GM13976 (cell line): Measurements from ENCODE around the gene ESPNL.

Experiments used
- DNase-seq: peaks from one replicate; pipeline ENCODE4 v3.0.0; 2012; ENCODE audit warnings: low spot score
- in situ Hi-C: fragments of 300-500 bp; cut with MboI; formaldehyde crosslinking; loops from one replicate; pipeline ENCODE4 v1.12.0; 2022; ENCODE audit warnings: low sequenced_read_pairs, mixed read lengths, inconsistent platforms; ENCODE audit not compliant: unreplicated experiment
- TF ChIP-seq, protein P1 (sequence below): IDR thresholded peaks from 2 replicates; pipeline ENCODE4 v1.5.1; 2012; ENCODE audit warnings: borderline replicate concordance, mild to moderate bottlenecking; ENCODE audit not compliant: insufficient read depth; ENCODE audit errors: extremely low read depth, missing control alignments, control extremely low read depth

ESPNL gene

DNA sequence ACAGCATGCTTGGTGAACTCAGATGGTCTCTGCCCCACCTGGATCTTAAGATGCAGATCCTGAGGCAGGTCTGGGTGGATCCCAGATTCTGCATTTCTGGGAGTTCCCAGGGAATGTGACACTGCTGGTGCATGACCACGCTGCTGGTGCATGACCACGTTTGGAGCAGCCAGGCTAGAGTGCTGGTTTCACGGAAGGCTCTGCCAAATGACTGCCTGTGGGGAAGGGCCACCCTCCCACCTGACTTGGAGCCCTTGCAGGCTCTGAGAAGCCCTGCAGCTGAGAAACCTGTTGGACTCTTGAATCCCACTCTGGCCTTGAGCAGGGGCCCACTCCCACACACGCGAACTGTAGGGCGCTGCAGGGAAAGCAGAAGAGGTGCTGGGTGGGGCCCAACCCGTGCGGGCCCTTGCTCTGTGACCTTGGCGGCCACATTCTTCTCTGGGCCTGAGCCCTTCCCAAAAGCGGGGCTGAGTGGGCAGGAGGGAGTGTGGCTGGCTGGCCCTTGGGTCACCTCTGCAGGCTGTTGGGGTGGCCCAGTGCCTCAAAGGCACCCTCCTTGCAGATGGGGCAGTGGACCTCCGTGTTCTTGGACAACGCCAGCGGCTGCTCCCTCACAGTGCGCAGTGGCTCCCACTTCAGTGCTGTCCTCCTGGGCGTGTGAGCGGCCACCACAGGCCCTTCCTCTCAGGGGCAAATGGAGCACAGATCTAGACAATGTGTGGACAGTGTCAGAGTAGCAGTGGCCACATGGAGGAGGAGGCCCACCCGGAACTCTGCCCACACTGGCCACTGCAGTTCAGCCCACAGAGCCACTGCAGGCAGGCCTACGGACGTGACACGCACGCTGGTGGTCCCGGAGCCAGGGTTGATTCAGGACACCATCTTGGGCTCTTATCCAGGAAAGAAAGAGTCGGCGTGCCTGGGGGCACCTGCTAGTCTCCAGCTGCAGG lies 66.5 kb downstream of the ESPNL start:
- in situ Hi-C loops: no loop called here
- TF ChIP-seq, protein P1, sequence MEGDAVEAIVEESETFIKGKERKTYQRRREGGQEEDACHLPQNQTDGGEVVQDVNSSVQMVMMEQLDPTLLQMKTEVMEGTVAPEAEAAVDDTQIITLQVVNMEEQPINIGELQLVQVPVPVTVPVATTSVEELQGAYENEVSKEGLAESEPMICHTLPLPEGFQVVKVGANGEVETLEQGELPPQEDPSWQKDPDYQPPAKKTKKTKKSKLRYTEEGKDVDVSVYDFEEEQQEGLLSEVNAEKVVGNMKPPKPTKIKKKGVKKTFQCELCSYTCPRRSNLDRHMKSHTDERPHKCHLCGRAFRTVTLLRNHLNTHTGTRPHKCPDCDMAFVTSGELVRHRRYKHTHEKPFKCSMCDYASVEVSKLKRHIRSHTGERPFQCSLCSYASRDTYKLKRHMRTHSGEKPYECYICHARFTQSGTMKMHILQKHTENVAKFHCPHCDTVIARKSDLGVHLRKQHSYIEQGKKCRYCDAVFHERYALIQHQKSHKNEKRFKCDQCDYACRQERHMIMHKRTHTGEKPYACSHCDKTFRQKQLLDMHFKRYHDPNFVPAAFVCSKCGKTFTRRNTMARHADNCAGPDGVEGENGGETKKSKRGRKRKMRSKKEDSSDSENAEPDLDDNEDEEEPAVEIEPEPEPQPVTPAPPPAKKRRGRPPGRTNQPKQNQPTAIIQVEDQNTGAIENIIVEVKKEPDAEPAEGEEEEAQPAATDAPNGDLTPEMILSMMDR: no peak

DNA sequence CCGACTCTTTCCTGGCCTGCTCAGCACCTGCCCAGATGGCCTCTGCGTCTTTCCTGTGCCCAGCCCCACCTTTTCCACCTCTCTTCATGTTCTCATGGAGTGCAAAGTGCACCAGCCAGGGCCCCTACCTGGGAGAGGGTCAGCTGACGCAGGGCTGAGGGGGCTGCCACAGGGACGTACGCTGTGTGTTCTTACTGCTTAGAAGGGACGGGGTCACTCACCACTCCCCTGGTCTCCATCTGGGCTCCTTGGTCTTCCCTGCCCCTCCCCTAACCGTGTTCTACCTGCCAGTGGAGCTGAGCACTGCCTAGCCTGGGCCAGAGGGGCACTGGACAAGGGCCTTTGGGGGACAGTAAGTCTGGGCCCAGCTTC lies 67.2 kb downstream of the ESPNL start:
- in situ Hi-C loops: no loop called here
- DNase-seq: no peak
- TF ChIP-seq, protein P1: no peak

More for the DNA sequence above, 66.5 kb downstream of the ESPNL start:
- DNase-seq: no peak

DNA sequence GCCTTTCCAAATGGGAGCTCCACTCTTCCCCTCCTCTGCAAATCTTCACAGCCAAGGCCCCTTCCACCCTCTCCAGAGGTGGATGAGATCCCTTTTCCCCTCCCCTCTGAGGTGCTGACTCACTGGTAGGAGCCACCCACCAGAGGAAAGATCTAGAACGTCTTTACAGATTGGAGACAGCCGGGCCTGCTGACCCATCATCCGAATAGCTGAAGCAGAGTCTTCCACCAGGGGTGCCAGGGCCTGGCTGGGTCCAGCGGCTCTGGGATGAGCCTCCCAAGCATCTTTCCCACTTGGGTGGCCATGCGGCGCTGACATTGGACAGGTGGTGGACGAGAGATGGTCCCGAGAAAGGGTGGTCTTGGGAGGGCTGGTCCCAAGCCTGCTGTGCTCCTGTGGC lies 67.6 kb downstream of the ESPNL start:
- TF ChIP-seq, protein P1: no peak
- in situ Hi-C loops: no loop called here
- DNase-seq: peak; percentile 34

DNA sequence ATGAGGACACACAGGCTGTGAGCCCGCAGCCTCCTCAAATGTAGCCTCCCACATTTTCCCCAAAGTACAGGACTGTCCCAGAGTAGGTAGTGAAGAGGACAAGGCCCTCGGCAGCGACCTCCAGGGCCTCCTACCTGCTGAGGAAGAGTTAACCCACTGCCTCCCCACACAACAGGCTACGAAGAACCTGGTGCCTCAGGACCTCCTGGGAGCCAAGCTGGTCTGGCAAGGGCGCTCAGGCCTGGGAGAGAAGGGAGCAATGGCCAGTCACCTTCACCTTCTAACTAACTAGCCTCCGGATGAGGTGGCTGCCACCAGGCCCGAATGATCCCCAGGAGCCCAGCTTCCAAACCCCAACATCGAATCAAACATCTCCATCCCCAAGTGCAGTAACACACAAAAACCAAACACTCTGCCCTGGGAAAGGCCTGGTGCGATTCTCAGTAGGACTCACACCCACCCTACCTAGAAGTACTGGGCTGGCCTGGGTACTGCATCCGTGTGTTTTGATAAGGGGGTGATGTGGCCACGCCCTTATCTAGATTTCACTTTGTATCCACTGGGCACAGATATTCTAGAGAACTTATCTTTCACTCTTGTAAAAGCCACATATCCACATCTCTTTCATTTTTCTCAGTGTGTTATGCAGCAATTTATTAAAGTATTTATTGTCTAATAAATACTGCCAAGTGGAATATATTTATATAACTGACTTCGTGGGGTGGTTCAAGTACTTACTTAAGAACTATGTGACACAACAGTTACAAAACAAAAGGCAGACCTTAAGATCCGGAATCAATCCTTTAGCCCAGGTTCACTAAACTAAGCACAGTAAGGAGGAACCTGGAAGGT lies 68.3 kb downstream of the ESPNL start:
- DNase-seq: no peak
- TF ChIP-seq, protein P1: no peak
- in situ Hi-C loops: no loop called here

DNA sequence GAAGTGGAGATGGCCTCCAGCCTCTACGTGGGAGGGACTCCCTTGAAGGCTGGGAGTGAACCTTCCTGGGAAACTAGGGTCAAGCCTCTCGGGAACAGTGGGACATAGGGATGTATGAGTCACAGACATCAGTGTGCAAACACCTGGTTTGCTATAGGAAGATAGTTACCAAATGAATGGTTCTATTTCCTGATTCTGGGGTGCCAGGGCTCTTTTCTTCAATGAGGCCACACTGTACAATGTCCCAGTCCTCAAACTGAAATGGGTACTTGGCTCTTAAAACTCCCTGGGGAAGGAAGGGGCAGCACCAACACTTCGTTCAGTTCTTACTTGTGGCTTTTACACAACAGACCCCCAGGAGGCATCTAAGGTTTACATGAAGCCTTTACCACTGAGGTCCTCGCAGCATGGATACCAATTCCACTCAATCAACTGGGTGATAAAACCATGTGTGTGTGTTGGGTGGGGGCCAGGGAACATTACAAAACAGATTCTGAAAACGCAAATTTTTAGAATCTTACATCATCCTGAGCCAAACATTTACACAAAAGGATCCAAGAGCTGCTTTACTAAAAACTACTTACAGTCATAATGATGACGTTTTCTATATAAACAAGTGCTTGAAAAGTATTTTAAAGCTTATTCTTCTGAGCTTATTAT lies 69.0 kb downstream of the ESPNL start:
- DNase-seq: no peak
- in situ Hi-C loops: no loop called here
- TF ChIP-seq, protein P1: no peak

DNA sequence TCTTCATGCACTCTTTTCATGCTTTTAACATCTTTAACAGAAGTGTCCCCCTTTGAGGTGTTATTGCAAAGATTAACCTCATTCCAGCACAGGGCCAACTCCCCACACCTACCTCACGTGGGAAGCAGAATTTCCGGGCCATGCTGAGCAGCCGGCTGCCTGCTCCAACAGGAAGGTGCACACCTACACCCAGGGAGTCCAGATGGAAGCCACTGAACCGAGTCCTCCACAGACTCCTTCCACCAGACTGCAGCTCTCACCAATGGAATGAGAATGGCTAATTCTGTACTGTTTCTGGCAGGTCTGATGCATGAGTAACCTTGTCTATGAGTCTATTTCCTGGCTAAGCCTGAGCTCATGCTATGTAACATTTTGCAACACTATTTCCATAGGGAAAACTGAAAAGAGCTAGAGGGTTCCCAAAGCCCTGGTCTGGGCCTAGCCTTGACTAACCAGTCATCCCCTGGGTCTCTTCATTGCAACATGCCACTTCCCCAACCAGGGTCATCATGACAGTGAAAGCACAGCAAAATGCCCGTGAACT lies 69.6 kb downstream of the ESPNL start:
- no peak for DNase-seq
- TF ChIP-seq, protein P1: no peak
- in situ Hi-C loops: no loop called here
